Measurements from ENCODE around the gene WNT2.

Gene WNT2

GRCh38 chr7:117285826-117286225 lies 37.0 kb downstream of the WNT2 start:
- Histone ChIP-seq H3K27ac (ENCODE audit: low read depth, low read length) (no peak overlapping the region), H3K9me3 (ENCODE audit: insufficient read depth, low read length) (no peaks in the 10 kb centered on the region), H3K4me2 (ENCODE audit: low read depth, low read length, poor library complexity, severe bottlenecking) (no peak overlapping the region), H3K4me3 (ENCODE audit: insufficient read depth, low read length, poor library complexity, severe bottlenecking) (no peak overlapping the region), H3K79me2 (ENCODE audit: insufficient read depth, low read length) (no peaks in the 10 kb centered on the region), H2AFZ (ENCODE audit: low read depth, low read length, severe bottlenecking) (no peak overlapping the region), H3K9ac (ENCODE audit: low read length) (no peak overlapping the region), H3K9me2 (replicated peaks; ENCODE audit: insufficient read depth, low read length) (no peaks in the 10 kb centered on the region), H3K27me3 (ENCODE audit: low read length) (no peaks in the 10 kb centered on the region), H3F3A (ENCODE audit: insufficient read depth) (no peaks in the 10 kb centered on the region), H3K36me3 (ENCODE audit: low read length) (no peaks in the 10 kb centered on the region), H4K20me1 (ENCODE audit: low read depth, low read length) (no peaks in the 10 kb centered on the region)
- TF ChIP-seq EZH2phosphoT487 (conservative IDR thresholded peaks at IDR 0.05; ENCODE audit: low read length) (no peak), CTCF (IDR thresholded peaks at IDR 0.05; ENCODE audit: insufficient read depth, low read length, poor library complexity, severe bottlenecking) (no peak)

- H3K9me3 ChIP-seq (ENCODE audit: insufficient read depth, low read length): no peaks in the 10 kb centered on the region
Observed at GRCh38 chr7:117284692-117285091, 38.2 kb downstream of the WNT2 start.

GRCh38 chr7:117283779-117284178 lies 39.1 kb downstream of the WNT2 start:
- Histone ChIP-seq H3F3A (ENCODE audit: insufficient read depth) (no peaks in the 10 kb centered on the region), H3K9me2 (replicated peaks; ENCODE audit: insufficient read depth, low read length) (no peaks in the 10 kb centered on the region), H2AFZ (ENCODE audit: low read depth, low read length, severe bottlenecking) (no peak overlapping the region), H3K79me2 (ENCODE audit: insufficient read depth, low read length) (no peaks in the 10 kb centered on the region), H3K9me3 (ENCODE audit: insufficient read depth, low read length) (no peaks in the 10 kb centered on the region), H3K4me3 (ENCODE audit: insufficient read depth, low read length, poor library complexity, severe bottlenecking) (no peak overlapping the region), H3K27me3 (ENCODE audit: low read length) (no peaks in the 10 kb centered on the region), H3K4me2 (ENCODE audit: low read depth, low read length, poor library complexity, severe bottlenecking) (no peak overlapping the region), H3K36me3 (ENCODE audit: low read length) (no peaks in the 10 kb centered on the region), H3K27ac (ENCODE audit: low read depth, low read length) (no peak overlapping the region), H3K9ac (ENCODE audit: low read length) (no peak overlapping the region), H4K20me1 (ENCODE audit: low read depth, low read length) (no peaks in the 10 kb centered on the region)
- TF ChIP-seq CTCF (IDR thresholded peaks at IDR 0.05; ENCODE audit: insufficient read depth, low read length, poor library complexity, severe bottlenecking) (no peak), EZH2phosphoT487 (conservative IDR thresholded peaks at IDR 0.05; ENCODE audit: low read length) (no peak)

More at GRCh38 chr7:117284692-117285091, 38.2 kb downstream of the WNT2 start:
- no peak overlapping the region for H3K4me2 ChIP-seq (ENCODE audit: low read depth, low read length, poor library complexity, severe bottlenecking)
- H3K9ac ChIP-seq (ENCODE audit: low read length): no peak overlapping the region
- TF ChIP-seq EZH2phosphoT487 (conservative IDR thresholded peaks at IDR 0.05; ENCODE audit: low read length) (no peak), CTCF (IDR thresholded peaks at IDR 0.05; ENCODE audit: insufficient read depth, low read length, poor library complexity, severe bottlenecking) (no peak)
- no peaks in the 10 kb centered on the region for H3K36me3 ChIP-seq (ENCODE audit: low read length)
- H3K9me2 ChIP-seq (replicated peaks; ENCODE audit: insufficient read depth, low read length): no peaks in the 10 kb centered on the region
- H3F3A ChIP-seq (ENCODE audit: insufficient read depth): no peaks in the 10 kb centered on the region
- no peak overlapping the region for H2AFZ ChIP-seq (ENCODE audit: low read depth, low read length, severe bottlenecking)
- no peaks in the 10 kb centered on the region for H3K27me3 ChIP-seq (ENCODE audit: low read length)
- H3K79me2 ChIP-seq (ENCODE audit: insufficient read depth, low read length): no peaks in the 10 kb centered on the region
- H4K20me1 ChIP-seq (ENCODE audit: low read depth, low read length): no peaks in the 10 kb centered on the region
- H3K27ac ChIP-seq (ENCODE audit: low read depth, low read length): no peak overlapping the region
- H3K4me3 ChIP-seq (ENCODE audit: insufficient read depth, low read length, poor library complexity, severe bottlenecking): no peak overlapping the region
